Activated effector memory CD4-positive, alpha-beta T cell treated with anti-CD3 and anti-CD28 coated beads, Interleukin-2, amount 50 U/mL, for 16 hours (primary cell): ENCODE data around the gene TRIM54.
"Not testable (repeated sequence)": the region's sequence is repeated elsewhere in the genome, so short reads cannot be mapped to it uniquely, and the experiment has no call there.

ENCODE experiments used
- DNase-seq: peaks from one replicate; pipeline ENCODE4 v3.0.0-alpha.2; 2020

The TRIM54 gene

GRCh38 chr2:27288610-27289009 lies 6.4 kb downstream of the TRIM54 start:
- no peak for DNase-seq

GRCh38 chr2:27290549-27290948 lies 8.3 kb downstream of the TRIM54 start:
- DNase-seq, result no peak

- DNase-seq, result no peak
These were observed 9.6 kb downstream of the TRIM54 start for GRCh38 chr2:27291865-27292264.

GRCh38 chr2:27294928-27295327 lies 12.7 kb downstream of the TRIM54 start:
- no peak for DNase-seq

- no peak for DNase-seq
These were observed 14.3 kb downstream of the TRIM54 start for GRCh38 chr2:27296481-27296880.

- DNase-seq, result no peak
These were observed 15.0 kb downstream of the TRIM54 start for GRCh38 chr2:27297195-27297594.

GRCh38 chr2:27298391-27299080 lies 16.3 kb downstream of the TRIM54 start:
- DNase-seq, result no peak

- not testable (repeated sequence) for DNase-seq
These were observed 18.4 kb downstream of the TRIM54 start for GRCh38 chr2:27300606-27301005.

- DNase-seq, result peak; percentile 70
These were observed 21.1 kb downstream of the TRIM54 start for GRCh38 chr2:27303093-27304025.

GRCh38 chr2:27304488-27305240 lies 22.4 kb downstream of the TRIM54 start:
- DNase-seq, result no peak

- DNase-seq, result no peak
These were observed 23.3 kb downstream of the TRIM54 start for GRCh38 chr2:27305516-27305915.

GRCh38 chr2:27306136-27306535 lies 23.9 kb downstream of the TRIM54 start:
- no peak for DNase-seq

GRCh38 chr2:27306573-27307286 lies 24.5 kb downstream of the TRIM54 start:
- DNase-seq, result peak; percentile 71

GRCh38 chr2:27307287-27307544 lies 25.0 kb downstream of the TRIM54 start:
- no peak for DNase-seq

GRCh38 chr2:27307545-27308358 lies 25.5 kb downstream of the TRIM54 start:
- DNase-seq, result no peak

GRCh38 chr2:27308359-27308881 lies 26.2 kb downstream of the TRIM54 start, which contains the start of gene UCN:
UCN (minus strand) TSS chr2:27308445; CDS start chr2:27307895, 550 bp downstream.
- DNase-seq, result no peak

- DNase-seq, result no peak
These were observed 27.4 kb downstream of the TRIM54 start for GRCh38 chr2:27309651-27310050.

- no peak for DNase-seq
These were observed 29.9 kb downstream of the TRIM54 start for GRCh38 chr2:27312152-27312551.

- no peak for DNase-seq
These were observed 31.8 kb downstream of the TRIM54 start for GRCh38 chr2:27313882-27314645.

- no peak for DNase-seq
These were observed 32.5 kb downstream of the TRIM54 start for GRCh38 chr2:27314709-27315108.

GRCh38 chr2:27315122-27315521 lies 32.9 kb downstream of the TRIM54 start:
- no peak for DNase-seq
